Smooth muscle cell (in vitro differentiated cells): Measurements from ENCODE around the gene ZNF12. TPM values are rescaled to one million over a fixed set of nuclear protein-coding genes. Genes with fewer than 3 reads are reported as not detected.

Source experiments
- DNase-seq: peaks from one replicate; lab custom pipeline; 2025; ENCODE audit not compliant: unreplicated experiment; lab: John Stamatoyannopoulos, UW
- H2AFZ ChIP-seq: fragments of 200-600 bp; sonication (generic); 2 replicates; pipeline ENCODE4 v1.6.0; 2016; ENCODE audit warnings: antibody characterized with exemption, low read depth, mild to moderate bottlenecking
- H3F3A ChIP-seq: fragments of 200-600 bp; sonication (generic); 2 replicates; pipeline ENCODE4 v1.6.0; 2017; ENCODE audit warnings: antibody characterized with exemption, low read depth
- H3K27ac ChIP-seq: fragments of 200-600 bp; sonication (generic); 2 replicates; pipeline ENCODE4 v1.5.1; 2016; ENCODE audit warnings: low read depth, mild to moderate bottlenecking
- H3K27me3 ChIP-seq: fragments of 200-600 bp; sonication (generic); 2 replicates; pipeline ENCODE4 v1.6.1; 2016; ENCODE audit warnings: low read depth, mild to moderate bottlenecking
- H3K36me3 ChIP-seq: fragments of 200-600 bp; sonication (generic); 2 replicates; pipeline ENCODE4 v1.5.1; 2016; ENCODE audit warnings: low read depth
- H3K4me1 ChIP-seq: fragments of 200-600 bp; sonication (generic); 2 replicates; pipeline ENCODE4 v1.5.1; 2016; ENCODE audit warnings: low read depth
- H3K4me2 ChIP-seq: fragments of 200-600 bp; sonication (generic); 2 replicates; pipeline ENCODE4 v1.6.0; 2016; ENCODE audit warnings: mild to moderate bottlenecking
- H3K4me3 ChIP-seq: fragments of 200-600 bp; sonication (generic); 2 replicates; pipeline ENCODE4 v1.5.1; 2016; ENCODE audit warnings: mild to moderate bottlenecking
- H3K79me2 ChIP-seq: fragments of 200-600 bp; sonication (generic); 2 replicates; pipeline ENCODE4 v1.6.0; 2016; ENCODE audit warnings: low read depth, mild to moderate bottlenecking
- H3K9ac ChIP-seq: fragments of 200-600 bp; sonication (generic); 2 replicates; pipeline ENCODE4 v1.6.0; 2016; ENCODE audit warnings: low read depth
- H3K9me3 ChIP-seq: fragments of 200-600 bp; sonication (generic); replicated peaks from 2 replicates; pipeline ENCODE4 v1.5.1; 2016; ENCODE audit warnings: low read depth
- H4K20me1 ChIP-seq: fragments of 200-600 bp; sonication (generic); 2 replicates; pipeline ENCODE4 v1.6.0; 2016; ENCODE audit warnings: low read depth
- WGBS: methylation state at CpG from one replicate; pipeline ENCODE4 v1.1.7; 2016; ENCODE audit warnings: low lambda C conversion rate; 5-methylcytosine and 5-hydroxymethylcytosine counted together
- polyA plus RNA-seq: library from polyadenylated mRNA; unstranded; fragments of >200 nt; fragmentation: Nextera tagmentation; extraction: Ambion mirVana; gene quantifications from 2 replicates; pipeline ENCODE4 v1.2.1, GENCODE V29; 2016
- total RNA-seq: library from RNA; depleted of rRNA; stranded (reverse); fragments of >200 nt; gene quantifications from 2 replicates; pipeline ENCODE4 v1.2.3, GENCODE V29; 2014
- TF ChIP-seq, protein P1 (sequence below): fragments of 200-600 bp; sonication (generic); IDR thresholded peaks from 2 replicates; pipeline ENCODE4 v1.5.1; 2017; ENCODE audit warnings: borderline replicate concordance, mild to moderate bottlenecking, antibody characterized with exemption; ENCODE audit not compliant: insufficient read depth, poor library complexity, severe bottlenecking

Gene ZNF12
- total and polyA plus RNA-seq, 2 experiments from 2014 or later: 8.7 to 13.9 TPM

DNA sequence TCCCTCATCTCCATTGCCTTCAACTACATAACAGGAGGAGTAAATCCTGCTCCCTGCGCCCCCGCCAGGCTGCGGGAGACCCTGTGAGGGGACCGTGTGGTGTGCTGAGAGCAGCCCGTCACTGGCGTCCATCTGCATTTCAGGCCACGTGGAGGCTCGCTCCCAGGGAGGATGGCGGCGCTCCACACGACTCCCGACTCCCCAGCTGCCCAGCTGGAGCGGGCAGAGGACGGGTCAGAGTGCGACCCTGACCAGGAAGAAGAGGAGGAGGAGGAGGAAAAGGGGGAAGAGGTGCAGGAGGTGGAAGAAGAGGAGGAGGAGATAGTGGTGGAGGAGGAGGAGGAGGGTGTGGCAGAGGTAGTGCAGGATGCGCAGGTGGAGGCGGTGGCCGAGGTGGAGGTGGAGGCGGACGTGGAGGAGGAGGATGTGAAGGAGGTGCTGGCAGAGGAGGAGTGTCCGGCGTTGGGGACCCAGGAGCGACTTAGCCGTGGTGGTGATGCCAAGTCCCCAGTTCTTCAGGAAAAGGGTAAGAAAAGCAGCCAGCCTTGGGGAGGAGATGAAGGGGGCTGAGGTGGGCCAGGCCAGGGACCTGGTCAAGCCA lies 64.4 kb downstream of the ZNF12 start:
- Histone ChIP-seq H3K4me1 (peaks cover 4% of the 10 kb centered on the region), H3K4me2 (no peak overlapping the region), H3K36me3 (no peaks in the 10 kb centered on the region), H3K9me3 (no peaks in the 10 kb centered on the region), H3K79me2 (peaks cover 29% of the 10 kb centered on the region), H3K9ac (no peak overlapping the region), H3K27me3 (no peaks in the 10 kb centered on the region), H3F3A (no peaks in the 10 kb centered on the region), H2AFZ (no peak overlapping the region), H3K4me3 (no peak overlapping the region), H4K20me1 (peaks cover 43% of the 10 kb centered on the region), H3K27ac (no peak overlapping the region)
- no peak for DNase-seq
- TF ChIP-seq, protein P1, sequence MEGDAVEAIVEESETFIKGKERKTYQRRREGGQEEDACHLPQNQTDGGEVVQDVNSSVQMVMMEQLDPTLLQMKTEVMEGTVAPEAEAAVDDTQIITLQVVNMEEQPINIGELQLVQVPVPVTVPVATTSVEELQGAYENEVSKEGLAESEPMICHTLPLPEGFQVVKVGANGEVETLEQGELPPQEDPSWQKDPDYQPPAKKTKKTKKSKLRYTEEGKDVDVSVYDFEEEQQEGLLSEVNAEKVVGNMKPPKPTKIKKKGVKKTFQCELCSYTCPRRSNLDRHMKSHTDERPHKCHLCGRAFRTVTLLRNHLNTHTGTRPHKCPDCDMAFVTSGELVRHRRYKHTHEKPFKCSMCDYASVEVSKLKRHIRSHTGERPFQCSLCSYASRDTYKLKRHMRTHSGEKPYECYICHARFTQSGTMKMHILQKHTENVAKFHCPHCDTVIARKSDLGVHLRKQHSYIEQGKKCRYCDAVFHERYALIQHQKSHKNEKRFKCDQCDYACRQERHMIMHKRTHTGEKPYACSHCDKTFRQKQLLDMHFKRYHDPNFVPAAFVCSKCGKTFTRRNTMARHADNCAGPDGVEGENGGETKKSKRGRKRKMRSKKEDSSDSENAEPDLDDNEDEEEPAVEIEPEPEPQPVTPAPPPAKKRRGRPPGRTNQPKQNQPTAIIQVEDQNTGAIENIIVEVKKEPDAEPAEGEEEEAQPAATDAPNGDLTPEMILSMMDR: no peak
- WGBS: 96% methylated on average over 24 of the region's 24 CpGs

DNA sequence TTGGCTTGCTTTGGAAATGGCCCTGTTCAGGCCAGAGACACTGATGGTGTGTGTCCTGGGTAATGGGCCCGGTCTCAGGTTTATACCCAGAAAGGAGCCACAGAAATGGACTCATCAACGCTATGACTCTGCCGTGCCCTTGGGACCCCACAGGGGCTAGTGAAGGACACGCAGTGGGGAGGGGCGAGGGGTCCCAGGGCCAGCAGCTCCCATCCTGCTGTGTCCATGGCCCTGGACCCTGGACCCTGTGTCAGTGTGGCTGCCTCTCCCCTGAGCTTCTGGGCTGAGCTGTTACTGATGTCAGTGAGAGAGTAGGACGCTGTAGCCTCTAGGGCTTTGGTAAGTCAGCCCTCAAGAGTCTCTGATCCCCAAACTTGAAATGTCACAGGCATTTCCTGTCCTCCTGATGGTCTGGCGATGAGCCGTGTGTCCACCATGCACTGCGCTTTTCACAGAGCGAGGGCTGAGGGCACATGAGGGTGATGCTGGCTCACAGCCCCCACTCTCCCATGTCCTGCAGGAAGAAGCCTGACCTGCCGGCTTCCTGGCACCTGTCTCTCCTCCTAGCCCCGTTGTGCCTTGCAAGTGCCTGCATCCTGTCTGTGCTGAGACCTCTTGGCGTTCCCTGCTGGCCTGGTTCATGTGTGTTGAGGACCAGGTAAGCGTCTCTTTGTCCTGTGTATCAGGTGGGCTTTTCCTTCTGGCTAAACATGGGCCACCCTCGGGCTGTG lies 65.3 kb downstream of the ZNF12 start:
- Histone ChIP-seq H3K27me3 (no peaks in the 10 kb centered on the region), H3K9ac (no peak overlapping the region), H3K79me2 (peaks cover 29% of the 10 kb centered on the region), H3F3A (no peaks in the 10 kb centered on the region), H2AFZ (no peak overlapping the region), H3K27ac (no peak overlapping the region), H3K36me3 (no peaks in the 10 kb centered on the region), H3K9me3 (no peaks in the 10 kb centered on the region), H3K4me3 (no peak overlapping the region), H3K4me2 (no peak overlapping the region), H3K4me1 (peaks cover 4% of the 10 kb centered on the region), H4K20me1 (peaks cover 34% of the 10 kb centered on the region)
- TF ChIP-seq, protein P1: no peak
- WGBS: 96% methylated on average over 15 of the region's 15 CpGs
- no peak for DNase-seq

DNA sequence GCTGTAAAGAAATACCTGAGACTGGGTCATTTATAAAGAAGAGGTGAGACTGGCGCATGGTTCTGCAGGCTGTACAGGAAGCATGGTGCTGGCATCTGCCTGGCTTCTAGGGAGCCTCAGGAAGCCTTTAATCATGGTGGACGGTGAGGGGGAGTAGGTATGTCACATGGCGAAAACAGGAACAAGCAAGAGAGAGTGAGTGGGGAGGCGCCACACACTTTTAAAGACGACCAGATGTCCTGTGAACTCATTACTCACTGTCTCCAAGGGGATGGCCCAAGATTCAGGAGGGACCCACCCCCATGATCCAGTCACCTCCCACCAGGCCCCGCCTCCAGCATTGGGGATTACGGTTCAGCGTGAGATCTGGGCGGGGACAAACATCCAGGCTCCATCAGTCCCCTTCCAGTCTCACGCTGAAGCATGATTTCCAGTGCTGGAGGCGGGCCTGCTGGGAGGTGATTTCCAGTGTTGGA lies 66.5 kb downstream of the ZNF12 start:
- H3F3A ChIP-seq: no peaks in the 10 kb centered on the region
- H3K9ac ChIP-seq: no peak overlapping the region
- H4K20me1 ChIP-seq: peaks cover 28% of the 10 kb centered on the region
- H3K27me3 ChIP-seq: no peaks in the 10 kb centered on the region
- H3K9me3 ChIP-seq: no peaks in the 10 kb centered on the region
- peaks cover 4% of the 10 kb centered on the region for H3K4me1 ChIP-seq
- 64% methylated on average over 10 of the region's 11 CpGs for WGBS
- no peak overlapping the region for H3K27ac ChIP-seq
- H3K36me3 ChIP-seq: no peaks in the 10 kb centered on the region
- TF ChIP-seq, protein P1: no peak
- no peak overlapping the region for H2AFZ ChIP-seq
- peaks cover 29% of the 10 kb centered on the region for H3K79me2 ChIP-seq
- no peak overlapping the region for H3K4me3 ChIP-seq
- no peak overlapping the region for H3K4me2 ChIP-seq
- DNase-seq: no peak
